GM12891 (cell line): ENCODE measurements around the gene RASGEF1C.

ENCODE experiments used
- POLR2A ChIP-seq: IDR thresholded peaks from 2 replicates; pipeline ENCODE4 v1.6.1; 2011; ENCODE audit warnings: low read depth, low read length, control low read depth
- POLR2AphosphoS5 ChIP-seq: IDR thresholded peaks from 2 replicates; pipeline ENCODE4 v1.6.1; 2011; ENCODE audit warnings: low read depth, low read length, control low read depth
- TAF1 ChIP-seq: IDR thresholded peaks from 2 replicates; pipeline ENCODE4 v1.6.1; 2011; ENCODE audit warnings: low read depth, low read length, control low read depth

GRCh38 chr5:180216646-180217171 is 7.7 kb upstream of the RASGEF1C start:
- TF ChIP-seq POLR2A (no peak), TAF1 (no peak), POLR2AphosphoS5 (no peak)
